22Rv1 (cell line): ENCODE measurements around the gene ADCY7.

Experiments
- H3K27ac ChIP-seq: fragments of 450-650 bp; 2 replicates; pipeline ENCODE4 v1.5.1; 2017
- CTCF ChIP-seq: fragments of 450-650 bp; IDR thresholded peaks from 2 replicates; pipeline ENCODE4 v1.5.1; 2017; ENCODE audit warnings: mild to moderate bottlenecking
- ZFX ChIP-seq: fragments of 450-650 bp; IDR thresholded peaks from 2 replicates; pipeline ENCODE4 v1.6.1; 2017; ENCODE audit warnings: antibody characterized with exemption, borderline replicate concordance

Gene ADCY7

GRCh38 chr16:50301626-50302471 lies 35.5 kb downstream of the ADCY7 start:
- TF ChIP-seq ZFX, result no peak
- no peak for TF ChIP-seq CTCF
- H3K27ac ChIP-seq, result no peak overlapping the region

- no peak overlapping the region for H3K27ac ChIP-seq
- no peak for TF ChIP-seq CTCF
- no peak for TF ChIP-seq ZFX
Observed at GRCh38 chr16:50302472-50303005, 36.2 kb downstream of the ADCY7 start.

- H3K27ac ChIP-seq, result no peak overlapping the region
- TF ChIP-seq CTCF (no peak), ZFX (no peak)
Observed at GRCh38 chr16:50303041-50303604, 36.8 kb downstream of the ADCY7 start.

- H3K27ac ChIP-seq, result no peak overlapping the region
- TF ChIP-seq ZFX (no peak), CTCF (no peak)
Observed at GRCh38 chr16:50303605-50304466, 37.5 kb downstream of the ADCY7 start.

GRCh38 chr16:50304467-50305440 lies 38.4 kb downstream of the ADCY7 start:
- TF ChIP-seq CTCF, result no peak
- no peak for TF ChIP-seq ZFX
- H3K27ac ChIP-seq, result no peak overlapping the region

GRCh38 chr16:50305441-50306061 lies 39.2 kb downstream of the ADCY7 start:
- TF ChIP-seq ZFX, result no peak
- TF ChIP-seq CTCF, result no peak
- no peak overlapping the region for H3K27ac ChIP-seq
